Endothelial cell (in vitro differentiated cells): ENCODE measurements around the gene AP1B1. TPM values are rescaled to one million over a fixed set of nuclear protein-coding genes. Genes with fewer than 3 reads are reported as not detected.

Experiments used
- DNase-seq: peaks from one replicate; pipeline ENCODE4 v3.0.0; 2021; ENCODE audit warnings: low spot score
- H3K27ac Mint-ChIP-seq: one replicate; pipeline ENCODE4 v1.8.0; 2021; ENCODE audit warnings: mixed read lengths, inconsistent platforms; ENCODE audit not compliant: unreplicated experiment
- H3K27me3 Mint-ChIP-seq: one replicate; pipeline ENCODE4 v1.8.0; 2021; ENCODE audit warnings: mild to moderate bottlenecking, moderate library complexity, mixed read lengths, inconsistent platforms; ENCODE audit not compliant: unreplicated experiment
- H3K36me3 Mint-ChIP-seq: one replicate; pipeline ENCODE4 v1.8.0; 2021; ENCODE audit warnings: mild to moderate bottlenecking, low read depth, mixed read lengths, inconsistent platforms; ENCODE audit not compliant: unreplicated experiment
- H3K4me1 Mint-ChIP-seq: one replicate; pipeline ENCODE4 v1.8.0; 2021; ENCODE audit warnings: mild to moderate bottlenecking, mixed read lengths, inconsistent platforms; ENCODE audit not compliant: unreplicated experiment
- H3K4me3 Mint-ChIP-seq: one replicate; pipeline ENCODE4 v1.8.0; 2021; ENCODE audit warnings: mild to moderate bottlenecking, mixed read lengths, inconsistent platforms; ENCODE audit not compliant: unreplicated experiment
- H3K9me3 Mint-ChIP-seq: one replicate; pipeline ENCODE4 v1.8.0; 2021; ENCODE audit warnings: mixed read lengths, inconsistent platforms; ENCODE audit not compliant: unreplicated experiment
- CTCF ChIP-seq: fragments of 200-600 bp; sonication (generic); IDR thresholded peaks from one replicate; pipeline ENCODE4 v1.5.0; 2021; ENCODE audit warnings: antibody characterized with exemption; ENCODE audit not compliant: unreplicated experiment
- total RNA-seq: library from RNA; stranded (reverse); fragmentation: NEBNext Ultra II Directional; extraction: Animal tissue kit (Norgen Biotek cat#: 25700); gene quantifications from one replicate; pipeline ENCODE4 v1.2.1, GENCODE V29; 2021; ENCODE audit not compliant: unreplicated experiment

The AP1B1 gene
- total RNA-seq, 1 donor from 2014 or later = 316 TPM

- Mint-ChIP-seq H3K36me3 (peaks cover 38% of the 10 kb centered on the region), H3K27me3 (peaks cover 20% of the 10 kb centered on the region), H3K4me1 (peaks cover 24% of the 10 kb centered on the region), H3K4me3 (no peak overlapping the region), H3K9me3 (no peaks in the 10 kb centered on the region), H3K27ac (no peak overlapping the region)
- TF ChIP-seq CTCF = no peak
- DNase-seq = no peak
Measured at GRCh38 chr22:29302402-29302680, 86.0 kb downstream of the AP1B1 start.

- no peak for TF ChIP-seq CTCF
- peaks cover 41% of the 10 kb centered on the region for H3K36me3 Mint-ChIP-seq
- H3K4me1 Mint-ChIP-seq = peaks cover 24% of the 10 kb centered on the region
- DNase-seq = no peak
- H3K9me3 Mint-ChIP-seq = no peaks in the 10 kb centered on the region
- peaks cover 19% of the 10 kb centered on the region for H3K27me3 Mint-ChIP-seq
- peak overlapping the region; percentile 57 for H3K27ac Mint-ChIP-seq
- H3K4me3 Mint-ChIP-seq = no peak overlapping the region
Measured at GRCh38 chr22:29301716-29302401, 86.5 kb downstream of the AP1B1 start.

GRCh38 chr22:29300807-29301601, 87.4 kb downstream of the AP1B1 start:
- Mint-ChIP-seq H3K36me3 (peaks cover 45% of the 10 kb centered on the region), H3K4me1 (peaks cover 24% of the 10 kb centered on the region), H3K27me3 (peaks cover 19% of the 10 kb centered on the region), H3K27ac (peak overlapping the region; percentile 32), H3K9me3 (no peaks in the 10 kb centered on the region), H3K4me3 (peak overlapping the region; percentile 13)
- no peak for TF ChIP-seq CTCF
- no peak for DNase-seq

- H3K4me3 Mint-ChIP-seq = no peak overlapping the region
- peak overlapping the region; percentile 55 for H3K27ac Mint-ChIP-seq
- no peak for TF ChIP-seq CTCF
- peaks cover 23% of the 10 kb centered on the region for H3K4me1 Mint-ChIP-seq
- peaks cover 50% of the 10 kb centered on the region for H3K36me3 Mint-ChIP-seq
- no peaks in the 10 kb centered on the region for H3K9me3 Mint-ChIP-seq
- no peak for DNase-seq
- peaks cover 15% of the 10 kb centered on the region for H3K27me3 Mint-ChIP-seq
Measured at GRCh38 chr22:29300467-29300806, 87.9 kb downstream of the AP1B1 start.
